Fibroblast of peridontal ligament (primary cell): ENCODE measurements around the gene SLC35F1.
"Not testable (repeated sequence)": the region's sequence is repeated elsewhere in the genome, so short reads cannot be mapped to it uniquely, and the experiment has no call there.

Source experiments
- DNase-seq: peaks from one replicate; pipeline ENCODE4 v3.0.0-alpha.2; 2010; ENCODE audit errors: extremely low read depth

Gene SLC35F1

DNA sequence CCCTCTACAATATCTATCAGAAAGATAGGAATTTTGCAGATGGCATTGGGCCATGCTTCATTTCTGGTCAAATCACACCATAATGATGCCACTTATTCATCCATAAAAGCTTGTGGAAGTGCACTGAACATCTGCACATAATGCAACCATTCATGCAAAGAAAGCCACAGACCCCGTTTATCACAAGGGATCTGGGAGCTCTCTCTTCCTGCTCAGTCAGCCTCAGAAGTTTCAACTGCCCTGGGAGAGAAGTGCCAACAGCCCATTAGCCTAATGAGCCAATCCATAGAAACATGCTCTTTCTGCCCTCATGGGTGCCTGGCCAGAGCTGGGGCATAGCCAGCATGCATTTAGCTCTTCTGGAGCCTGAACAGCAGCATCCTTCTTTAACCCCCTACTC is 85.8 kb downstream of the SLC35F1 start:
- DNase-seq = no peak

DNA sequence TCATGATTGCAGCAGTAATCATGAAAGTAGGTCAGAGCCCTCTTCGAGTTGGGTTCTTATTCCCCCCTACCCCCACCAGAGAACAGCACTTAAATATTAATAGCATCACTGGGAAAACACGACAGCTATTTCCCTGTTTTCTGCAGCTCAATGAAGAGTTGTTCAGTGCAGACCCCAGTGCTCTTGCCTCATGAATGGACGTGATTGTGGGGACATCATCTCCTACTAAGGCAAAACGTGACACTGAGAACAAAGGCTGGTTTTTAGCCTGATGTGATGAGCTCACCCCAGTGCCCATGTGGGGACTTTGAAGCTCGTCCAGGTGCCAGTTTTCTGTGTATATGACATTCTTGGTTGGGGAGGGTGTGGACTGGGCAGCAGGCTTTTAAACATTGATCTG is 105.9 kb downstream of the SLC35F1 start:
- no peak for DNase-seq

DNA sequence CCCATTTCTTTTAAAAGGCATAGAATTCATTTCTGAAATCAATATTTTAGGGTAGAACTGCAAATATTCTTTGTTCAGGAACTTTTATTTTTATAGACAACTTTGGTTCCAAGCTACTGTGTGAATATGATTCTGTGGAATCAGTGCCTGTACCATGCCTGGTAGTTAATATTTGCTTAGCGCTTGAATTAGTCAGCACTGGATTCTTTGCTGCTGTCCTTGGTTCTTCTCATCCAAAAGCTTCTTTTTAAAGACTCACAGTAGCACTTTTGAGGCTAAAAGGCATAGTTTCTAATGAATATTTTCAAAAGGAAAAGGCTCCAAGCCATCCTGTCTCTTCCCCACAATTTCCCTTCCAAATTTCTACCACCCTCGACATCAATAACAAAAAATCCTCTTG is 109.5 kb downstream of the SLC35F1 start:
- DNase-seq = no peak

DNA sequence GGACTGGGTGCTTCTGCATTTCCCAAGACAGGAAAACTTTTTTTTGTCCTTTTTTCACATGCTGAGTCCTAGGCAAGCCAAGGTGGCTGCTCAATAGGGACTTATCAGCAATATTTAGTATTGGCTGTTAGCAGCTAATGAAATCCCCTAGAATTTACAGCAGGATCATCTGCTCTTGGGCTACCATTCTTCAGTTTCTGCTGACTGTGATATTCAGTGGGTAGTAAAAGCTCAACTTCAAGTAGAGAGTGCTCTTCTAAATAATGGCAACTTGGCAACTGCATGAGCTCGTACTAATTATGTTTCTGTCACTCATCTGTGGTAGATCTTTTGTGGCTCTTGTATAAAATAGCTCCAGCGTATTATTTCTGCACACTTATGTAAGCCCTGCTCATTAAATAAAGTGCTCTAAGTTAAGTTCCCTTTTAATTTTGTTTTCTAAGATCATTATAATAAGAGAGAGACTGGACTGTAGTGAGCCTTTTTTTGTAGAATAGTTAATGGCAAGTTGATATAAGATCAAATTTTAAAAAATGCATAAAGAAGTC is 110.3 kb downstream of the SLC35F1 start:
- no peak for DNase-seq

DNA sequence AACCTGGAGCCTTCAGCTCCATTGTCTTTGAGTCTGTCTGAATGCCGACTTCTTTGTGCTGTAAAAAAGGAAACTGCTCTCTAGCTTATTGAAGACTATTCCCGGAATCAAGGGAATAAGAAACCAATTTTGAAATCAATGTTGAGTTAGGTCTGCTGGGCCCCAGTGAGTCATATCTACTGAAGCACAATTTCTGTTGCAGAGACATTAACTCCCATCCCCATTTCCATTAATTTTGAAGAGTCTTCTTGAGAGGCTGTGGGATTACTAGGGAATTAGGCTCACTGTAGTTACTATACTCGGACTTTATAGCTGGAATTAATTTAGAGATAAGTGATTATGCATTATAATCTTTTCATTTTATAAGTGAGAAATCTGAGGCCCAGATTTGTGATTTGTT is 116.7 kb downstream of the SLC35F1 start:
- DNase-seq = no peak

- no peak for DNase-seq
Measured at GRCh38 chr6:118029967-118030366, 122.9 kb downstream of the SLC35F1 start.

DNA sequence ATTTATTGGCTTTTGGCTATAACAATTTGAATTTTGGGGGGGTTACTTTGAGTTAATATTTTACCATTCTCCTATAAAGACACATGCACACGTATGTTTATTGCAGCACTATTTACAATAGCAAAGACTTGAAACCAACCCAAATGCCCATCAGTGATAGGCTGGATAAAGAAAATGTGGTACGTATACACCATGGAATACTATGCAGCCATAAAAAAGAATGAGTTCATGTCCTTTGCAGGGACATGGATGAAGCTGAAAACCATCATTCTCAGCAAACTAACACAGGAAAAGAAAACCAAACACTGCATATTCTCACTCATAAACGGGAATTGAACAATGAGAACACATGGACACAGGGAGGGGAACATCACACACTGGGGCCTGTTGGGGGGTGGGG is 130.4 kb downstream of the SLC35F1 start:
- DNase-seq = not testable (repeated sequence)

DNA sequence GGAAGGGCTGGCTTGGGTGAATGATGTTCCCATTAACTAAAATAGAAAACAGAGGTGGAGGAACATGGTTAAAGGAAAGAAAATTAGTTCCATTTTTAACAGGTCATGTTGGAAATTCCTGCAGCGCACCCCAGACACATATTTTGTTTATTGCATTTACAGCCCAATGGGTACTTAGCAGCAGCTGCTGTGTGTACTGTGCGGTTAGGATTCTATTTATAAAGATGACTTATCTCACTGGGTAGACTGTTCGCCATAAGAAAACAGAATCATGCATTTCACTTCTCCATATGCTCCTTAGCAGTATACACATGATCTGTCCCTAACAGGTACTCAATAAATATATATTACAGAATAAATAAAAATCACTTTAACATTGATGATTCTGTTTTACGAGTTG is 135.8 kb downstream of the SLC35F1 start:
- DNase-seq = no peak

DNA sequence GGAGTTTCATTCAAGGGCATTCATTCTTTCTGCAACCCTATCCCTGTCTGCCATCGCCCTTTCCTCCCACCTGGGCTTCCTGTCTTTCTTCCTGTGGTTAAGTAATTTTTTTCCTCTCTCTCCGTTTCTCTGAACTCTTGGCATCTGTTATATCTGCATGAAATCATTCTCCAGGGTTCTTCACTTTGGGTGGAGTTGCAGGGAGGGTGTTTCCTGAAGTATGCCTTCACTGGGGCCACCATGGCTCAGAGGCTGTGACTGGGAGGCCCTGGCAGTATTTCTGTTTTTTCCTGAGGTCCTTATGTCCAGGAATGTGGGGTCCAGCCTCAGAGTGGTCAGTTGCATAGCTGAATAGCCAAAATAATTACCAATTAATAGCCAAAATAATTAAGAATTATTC is 137.2 kb downstream of the SLC35F1 start:
- no peak for DNase-seq

- DNase-seq = no peak
Measured at GRCh38 chr6:118054082-118054481, 147.0 kb downstream of the SLC35F1 start.

DNA sequence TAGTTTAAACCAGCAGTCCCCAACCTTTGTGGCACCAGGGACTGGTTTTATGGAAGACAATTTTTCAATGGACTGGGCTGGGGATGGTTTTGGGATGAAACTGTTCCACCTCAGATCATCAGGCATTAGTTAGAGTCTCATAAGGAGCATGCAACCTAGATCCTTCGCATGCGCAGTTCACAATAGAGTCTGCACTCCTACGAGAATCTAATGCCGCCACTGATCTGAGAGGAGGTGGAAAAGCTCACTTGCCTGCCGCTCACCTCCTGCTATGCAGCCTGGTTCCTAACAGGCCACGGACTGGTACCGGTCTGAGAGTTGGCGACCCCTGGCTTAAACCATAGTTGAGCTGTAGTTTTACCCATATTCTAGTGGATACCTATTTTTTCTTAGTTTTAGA is 154.6 kb downstream of the SLC35F1 start:
- DNase-seq = no peak

DNA sequence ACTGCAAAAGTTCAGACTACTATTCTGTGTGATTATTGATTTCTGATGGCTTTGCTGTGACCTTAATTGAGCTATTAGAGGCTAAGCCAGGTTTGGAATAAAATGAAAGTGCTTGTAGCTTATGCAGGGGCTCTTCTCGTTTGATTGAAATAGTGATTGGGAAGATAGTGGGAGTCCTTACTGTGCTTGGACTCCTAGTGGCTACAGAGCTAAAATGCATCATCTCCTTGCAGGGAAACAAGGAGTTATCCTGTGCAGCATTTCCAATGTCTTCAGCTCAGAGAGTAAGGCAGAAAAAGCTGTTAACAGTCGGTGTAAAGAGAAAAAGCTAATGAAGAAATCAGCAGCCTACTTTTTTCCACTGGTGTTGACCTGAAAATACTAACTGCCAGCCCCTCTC is 173.5 kb downstream of the SLC35F1 start:
- DNase-seq = no peak

DNA sequence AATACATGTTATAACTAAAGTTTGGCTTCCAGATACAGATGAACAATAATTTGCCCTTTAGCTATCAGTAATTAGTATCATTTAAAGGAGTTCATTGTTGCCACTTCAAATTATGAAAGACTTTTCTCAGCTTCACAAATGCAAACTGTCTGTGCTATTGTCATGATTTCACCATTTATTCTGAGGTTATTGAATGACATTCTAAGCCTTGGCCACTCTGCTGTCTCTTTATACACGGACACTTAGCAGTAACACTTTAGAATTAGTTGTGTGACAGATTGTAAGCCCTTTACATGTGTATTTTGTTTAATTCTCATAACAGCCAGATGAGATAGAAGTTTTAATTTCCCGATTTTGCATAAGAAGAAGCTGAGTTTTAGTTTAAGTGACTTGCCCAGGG is 176.6 kb downstream of the SLC35F1 start:
- no peak for DNase-seq

GRCh38 chr6:118085665-118086064 is 178.6 kb downstream of the SLC35F1 start:
- DNase-seq = no peak

DNA sequence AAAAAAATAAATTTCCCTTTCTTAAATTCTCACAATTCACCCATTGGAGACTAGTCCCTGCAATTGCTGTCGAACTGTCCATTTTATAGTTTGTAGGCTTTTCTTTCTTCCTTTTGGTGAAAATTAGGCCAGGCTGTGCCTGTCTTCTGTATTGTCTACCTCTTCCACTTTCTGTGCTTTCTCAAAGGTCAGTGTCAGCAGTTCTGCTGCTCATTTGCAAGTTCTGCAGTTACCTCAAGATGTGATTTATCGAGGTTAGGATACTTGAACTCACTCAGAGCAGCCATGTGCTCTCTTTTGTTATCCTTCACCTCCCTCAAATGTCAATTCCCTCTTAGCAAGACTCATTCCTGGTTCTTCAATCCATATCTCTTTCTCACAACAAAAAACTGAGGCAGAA is 179.1 kb downstream of the SLC35F1 start:
- DNase-seq = no peak

DNA sequence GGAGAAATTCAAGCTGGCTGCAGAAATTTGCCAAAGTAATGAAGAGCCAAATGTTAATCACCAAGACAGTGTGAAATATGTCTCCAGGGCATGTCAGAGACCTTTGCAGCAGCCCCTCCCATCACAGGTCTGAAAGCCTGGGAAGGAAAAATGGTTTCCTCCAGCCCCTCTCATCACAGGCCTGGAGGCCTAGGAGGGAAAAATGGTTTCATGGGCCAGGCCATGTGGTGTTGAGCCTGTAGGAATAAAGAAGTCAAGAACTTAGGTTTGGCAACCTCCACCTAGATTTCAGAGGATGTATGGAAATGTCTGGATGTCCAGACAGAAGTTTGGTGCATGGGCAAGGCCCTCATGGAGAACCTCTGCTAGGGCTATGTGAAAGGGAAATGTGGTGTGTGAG is 185.0 kb downstream of the SLC35F1 start:
- DNase-seq = no peak

GRCh38 chr6:118097576-118097975 is 190.5 kb downstream of the SLC35F1 start:
- no peak for DNase-seq

GRCh38 chr6:118100717-118101116 is 193.7 kb downstream of the SLC35F1 start:
- DNase-seq = no peak

DNA sequence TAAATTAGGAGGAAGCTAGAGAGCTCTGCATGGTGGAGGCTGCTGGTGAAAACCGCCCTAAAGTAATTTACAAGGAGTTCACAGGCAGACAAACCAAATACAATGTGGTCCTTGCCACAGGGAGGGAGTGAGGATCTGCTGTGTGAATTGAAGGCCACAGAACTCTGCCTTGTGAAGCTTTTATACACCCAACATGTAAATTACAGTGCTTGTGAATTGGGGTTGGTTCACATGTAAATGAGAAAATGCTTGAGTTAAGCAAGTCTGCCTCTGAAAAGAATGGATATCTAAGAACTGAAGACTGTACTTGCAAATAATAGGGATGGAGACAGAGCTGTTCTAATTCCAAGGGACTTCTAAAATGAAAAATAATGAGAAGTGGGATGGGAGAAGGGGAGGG is 194.2 kb downstream of the SLC35F1 start:
- no peak for DNase-seq

- DNase-seq = no peak
Measured at GRCh38 chr6:118101831-118102345, 194.8 kb downstream of the SLC35F1 start.

DNA sequence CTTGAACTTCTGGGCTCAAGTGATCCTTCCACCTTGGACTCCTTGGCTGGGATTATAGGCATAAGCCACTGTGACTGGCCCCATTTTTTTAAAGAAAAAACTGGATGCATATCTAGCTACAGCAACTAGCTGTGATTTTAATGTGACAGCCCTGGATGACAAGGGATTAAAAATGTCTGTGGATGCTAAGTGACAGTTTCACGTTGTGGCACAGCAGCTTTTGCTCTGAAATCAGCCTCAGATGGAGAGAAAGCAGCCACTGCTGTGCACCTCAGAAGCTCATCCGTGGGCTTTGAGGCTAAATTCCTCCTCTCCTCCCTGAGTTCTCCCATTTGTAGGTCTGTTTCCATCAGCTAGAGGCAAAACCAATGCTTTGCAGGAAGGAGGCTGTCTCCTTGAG is 195.3 kb downstream of the SLC35F1 start:
- no peak for DNase-seq

GRCh38 chr6:118103381-118104146 is 196.5 kb downstream of the SLC35F1 start:
- DNase-seq = no peak

DNA sequence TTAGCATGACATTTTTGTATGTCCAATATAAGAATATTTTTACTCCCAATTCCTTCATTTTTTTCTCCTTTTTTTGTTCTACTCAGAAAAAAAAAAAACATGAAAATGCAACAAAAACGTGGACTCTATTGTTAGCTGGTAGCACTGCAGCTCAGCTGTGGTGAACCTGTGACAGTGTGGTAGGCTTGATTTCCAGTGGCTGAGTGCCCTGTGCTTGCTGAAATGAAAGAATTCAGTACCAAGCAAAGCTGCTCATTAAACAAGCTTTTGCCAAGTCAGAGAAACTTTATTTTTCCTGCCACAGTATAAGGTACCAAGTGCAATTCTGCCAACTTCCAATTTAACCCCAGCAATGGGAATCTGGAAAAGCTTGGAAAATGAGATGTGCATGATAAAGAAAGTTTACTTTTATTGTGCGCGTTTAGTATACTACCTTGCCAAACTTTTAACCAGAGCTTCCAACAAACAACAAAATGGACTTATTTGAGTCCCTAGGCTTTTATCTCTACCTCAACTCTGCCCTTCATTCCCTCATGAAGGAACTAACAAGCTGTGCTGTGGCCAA is 215.2 kb downstream of the SLC35F1 start:
- DNase-seq = no peak
